ENCODE results near the gene CC2D2B. TPM values are rescaled to one million over a fixed set of nuclear protein-coding genes. Genes with fewer than 3 reads are reported as not detected.
A peak's percentile ranks its signal among the peaks of the same experiment; 100 is the strongest.
"Not testable (repeated sequence)": the region's sequence is repeated elsewhere in the genome, so short reads cannot be mapped to it uniquely, and the experiment has no call there.

Gene CC2D2B
- total RNA-seq, 8 experiments from 2014 or later = 0.38 to 1.9 (median 0.95) TPM

- H3K4me1 ChIP-seq (replicated peaks in 1 of 2) = no peaks in the 10 kb centered on the region
- no peak for ATAC-seq (replicated peaks in 6 of 8)
- in situ Hi-C loops (cut with MboI; ENCODE audit: low pct_unique_long_range_greater_than_20kb in 2 of 9, low sequenced_read_pairs in 9 of 9, unreplicated experiment in 9 of 9) = no loop called here
- H3K4me3 ChIP-seq = no peak overlapping the region
- H3K27ac ChIP-seq = no peak overlapping the region
Observed at GRCh38 chr10:95877881-95878280, 29.9 kb upstream of the CC2D2B start.

- WGBS, 10 experiments = 74 to 100% (median 92%) methylated on average over 1 to 2 of the region's 2 CpGs; no CpG with 5 or more reads in 1 of the 10 experiments
- ATAC-seq (replicated peaks in 6 of 8) = no peak
- in situ Hi-C loops (cut with MboI; ENCODE audit: low pct_unique_long_range_greater_than_20kb in 2 of 9, low sequenced_read_pairs in 9 of 9, unreplicated experiment in 9 of 9) = no loop called here
- Histone ChIP-seq H3K27ac (no peak overlapping the region), H3K4me1 (replicated peaks in 1 of 2) (no peaks in the 10 kb centered on the region), H3K4me3 (no peak overlapping the region)
Observed at GRCh38 chr10:95880704-95881103, 27.1 kb upstream of the CC2D2B start.

GRCh38 chr10:95881316-95881715 is 26.5 kb upstream of the CC2D2B start:
- in situ Hi-C loops (cut with MboI; ENCODE audit: low pct_unique_long_range_greater_than_20kb in 2 of 9, low sequenced_read_pairs in 9 of 9, unreplicated experiment in 9 of 9) = no loop called here
- Histone ChIP-seq H3K27ac (no peak overlapping the region), H3K4me3 (no peak overlapping the region), H3K4me1 (replicated peaks in 1 of 2) (no peaks in the 10 kb centered on the region)
- ATAC-seq (replicated peaks in 6 of 8) = no peak

GRCh38 chr10:95889830-95890229 is 17.9 kb upstream of the CC2D2B start:
- WGBS, 10 experiments = 56 to 100% (median 80%) methylated on average over 1 to 2 of the region's 2 CpGs; no CpG with 5 or more reads in 1 of the 10 experiments
- Histone ChIP-seq H3K4me1 (replicated peaks in 1 of 2) (no peaks in the 10 kb centered on the region), H3K4me3 (no peak overlapping the region), H3K27ac (no peak overlapping the region)
- in situ Hi-C loops (cut with MboI; ENCODE audit: low pct_unique_long_range_greater_than_20kb in 2 of 9, low sequenced_read_pairs in 9 of 9, unreplicated experiment in 9 of 9) = no loop called here
- ATAC-seq (replicated peaks in 6 of 8) = no peak

- H3K4me1 ChIP-seq (replicated peaks in 1 of 2) = no peaks in the 10 kb centered on the region
- WGBS, 10 experiments = 78 to 100% (median 96%) methylated on average over 2 to 4 of the region's 4 CpGs
- no peak overlapping the region for H3K27ac ChIP-seq
- no peak for ATAC-seq (replicated peaks in 6 of 8)
- in situ Hi-C loops (cut with MboI; ENCODE audit: low pct_unique_long_range_greater_than_20kb in 2 of 9, low sequenced_read_pairs in 9 of 9, unreplicated experiment in 9 of 9) = no loop called here
- no peak overlapping the region for H3K4me3 ChIP-seq
Observed at GRCh38 chr10:95896071-95896850, 11.5 kb upstream of the CC2D2B start.

- in situ Hi-C loops (cut with MboI; ENCODE audit: low pct_unique_long_range_greater_than_20kb in 2 of 9, low sequenced_read_pairs in 9 of 9, unreplicated experiment in 9 of 9); ATAC-seq (replicated peaks in 6 of 8); H3K4me3 ChIP-seq: not testable (repeated sequence)
Observed at GRCh38 chr10:95905897-95906580, 1.7 kb upstream of the CC2D2B start.

GRCh38 chr10:95906677-95907455 is 909 bp upstream of the CC2D2B start:
- WGBS, 10 experiments = 0 to 23% (median 12%) methylated on average over 4 to 21 of the region's 22 CpGs
- Histone ChIP-seq H3K4me1 (replicated peaks in 1 of 2) (peaks cover 2 to 4% of the 10 kb centered on the region in 2 donors), H3K4me3 (peak overlapping the region; percentile 72 to 93 (median 81)), H3K27ac (no peak overlapping the region)
- peak; percentile 11 to 57 (median 26) for ATAC-seq (replicated peaks in 6 of 8)
- in situ Hi-C loops (cut with MboI; ENCODE audit: low pct_unique_long_range_greater_than_20kb in 2 of 9, low sequenced_read_pairs in 9 of 9, unreplicated experiment in 9 of 9) = no loop called here

More at GRCh38 chr10:95905897-95906580, 1.7 kb upstream of the CC2D2B start:
- 83 to 100% (median 94%) methylated on average over 1 to 7 of the region's 12 CpGs; no CpG with 5 or more reads in 4 of the 10 experiments for WGBS, 10 experiments
- not testable (repeated sequence) for H3K4me1 ChIP-seq (replicated peaks in 1 of 2); H3K27ac ChIP-seq

- WGBS, 10 experiments = 17 to 100% (median 43%) methylated on average over 1 to 4 of the region's 4 CpGs; no CpG with 5 or more reads in 2 of the 10 experiments
- no peak for ATAC-seq (replicated peaks in 6 of 8)
- Histone ChIP-seq H3K4me1 (replicated peaks in 1 of 2) (peaks cover 2 to 4% of the 10 kb centered on the region in 2 donors), H3K4me3 (peak overlapping the region; percentile 72 to 93 (median 81)), H3K27ac (no peak overlapping the region)
- in situ Hi-C loops (cut with MboI; ENCODE audit: low pct_unique_long_range_greater_than_20kb in 2 of 9, low sequenced_read_pairs in 9 of 9, unreplicated experiment in 9 of 9) = no loop called here
Observed at GRCh38 chr10:95908450-95908849, 675 bp downstream of the CC2D2B start.

GRCh38 chr10:95909561-95909960 is 1.8 kb downstream of the CC2D2B start:
- WGBS, 10 experiments = 80 to 100% (median 100%) methylated on average over 1 to 2 of the region's 2 CpGs; no CpG with 5 or more reads in 2 of the 10 experiments
- ATAC-seq (replicated peaks in 6 of 8) = no peak
- no peak overlapping the region for H3K4me3 ChIP-seq
- peaks cover 2 to 4% of the 10 kb centered on the region in 2 donors for H3K4me1 ChIP-seq (replicated peaks in 1 of 2)
- no peak overlapping the region for H3K27ac ChIP-seq
- in situ Hi-C loops (cut with MboI; ENCODE audit: low pct_unique_long_range_greater_than_20kb in 2 of 9, low sequenced_read_pairs in 9 of 9, unreplicated experiment in 9 of 9) = no loop called here

GRCh38 chr10:95916039-95916438 is 8.3 kb downstream of the CC2D2B start:
- H3K4me1 ChIP-seq (replicated peaks in 1 of 2); H3K4me3 ChIP-seq; H3K27ac ChIP-seq; in situ Hi-C loops (cut with MboI; ENCODE audit: low pct_unique_long_range_greater_than_20kb in 2 of 9, low sequenced_read_pairs in 9 of 9, unreplicated experiment in 9 of 9); ATAC-seq (replicated peaks in 6 of 8): not testable (repeated sequence)

GRCh38 chr10:95920798-95921426 is 13.1 kb downstream of the CC2D2B start:
- H3K27ac ChIP-seq = no peak overlapping the region
- no peak for ATAC-seq (replicated peaks in 6 of 8)
- in situ Hi-C loops (cut with MboI; ENCODE audit: low pct_unique_long_range_greater_than_20kb in 2 of 9, low sequenced_read_pairs in 9 of 9, unreplicated experiment in 9 of 9) = no loop called here
- no peaks in the 10 kb centered on the region for H3K4me1 ChIP-seq (replicated peaks in 1 of 2)
- H3K4me3 ChIP-seq = no peak overlapping the region
- WGBS, 10 experiments = 20 to 96% (median 78%) methylated on average over 1 to 3 of the region's 6 CpGs; no CpG with 5 or more reads in 4 of the 10 experiments

GRCh38 chr10:95925033-95925432 is 17.3 kb downstream of the CC2D2B start:
- Histone ChIP-seq H3K4me1 (replicated peaks in 1 of 2) (no peaks in the 10 kb centered on the region), H3K27ac (no peak overlapping the region), H3K4me3 (no peak overlapping the region)
- in situ Hi-C loops (cut with MboI; ENCODE audit: low pct_unique_long_range_greater_than_20kb in 2 of 9, low sequenced_read_pairs in 9 of 9, unreplicated experiment in 9 of 9) = no loop called here
- no peak for ATAC-seq (replicated peaks in 6 of 8)
- WGBS, 10 experiments = 63 to 94% (median 80%) methylated on average over 1 to 3 of the region's 3 CpGs; no CpG with 5 or more reads in 1 of the 10 experiments

- in situ Hi-C loops (cut with MboI; ENCODE audit: low pct_unique_long_range_greater_than_20kb in 2 of 9, low sequenced_read_pairs in 9 of 9, unreplicated experiment in 9 of 9) = no loop called here
- Histone ChIP-seq H3K4me3 (no peak overlapping the region), H3K4me1 (replicated peaks in 1 of 2) (no peaks in the 10 kb centered on the region), H3K27ac (no peak overlapping the region)
- WGBS, 10 experiments = 50 to 100% (median 90%) methylated on average over 1 to 2 of the region's 2 CpGs; no CpG with 5 or more reads in 3 of the 10 experiments
- no peak for ATAC-seq (replicated peaks in 6 of 8)
Observed at GRCh38 chr10:95935429-95935828, 27.7 kb downstream of the CC2D2B start.

Data from motor neuron (in vitro differentiated cells).